Body of pancreas (tissue), 4 donors: ENCODE results near the gene CYB5A. TPM values are rescaled to one million over a fixed set of nuclear protein-coding genes. Genes with fewer than 3 reads are reported as not detected.
A peak's percentile ranks its signal among the peaks of the same experiment; 100 is the strongest.
"Not testable (repeated sequence)": the region's sequence is repeated elsewhere in the genome, so short reads cannot be mapped to it uniquely, and the experiment has no call there.

Source experiments
- ATAC-seq: fragments of 150-250 bp; one replicate; pipeline ENCODE4 v1.9.1; 2016
- DNase-seq, 4 donors: peaks; one replicate each; pipeline ENCODE4 v3.0.0-alpha.2; 2019
- H3K27ac ChIP-seq, 4 donors: fragments of 200-600 bp; sonication (generic); 1 replicate in 3 of 4; 2 replicates in 1 of 4; pipeline versions ENCODE4 v1.5.1 to v1.6.1; 2016 to 2019; ENCODE audit warnings: mild to moderate bottlenecking in 1 of 4, mixed read lengths in 1 of 4, moderate library complexity in 1 of 4
- H3K27me3 ChIP-seq, 2 donors: fragments of 200-600 bp; sonication (generic); one replicate each; pipeline ENCODE4 v1.6.0; 2016; ENCODE audit warnings: mild to moderate bottlenecking in 1 of 2
- H3K36me3 ChIP-seq, 2 donors: fragments of 200-600 bp; sonication (generic); replicated peaks in 1 of 2; 2 replicates each; pipeline ENCODE4 v1.5.1; 2016; ENCODE audit warnings: low read depth in 2 of 2; ENCODE audit not compliant: insufficient read depth in 1 of 2
- H3K4me1 ChIP-seq: fragments of 200-600 bp; sonication (generic); one replicate; pipeline ENCODE4 v1.6.0; 2016
- H3K4me3 ChIP-seq, 2 donors: fragments of 200-600 bp; sonication (generic); 1 replicate in 1 of 2; 2 replicates in 1 of 2; pipeline ENCODE4 v1.5.1; 2016 to 2019
- H3K9me3 ChIP-seq, 3 donors: fragments of 200-600 bp; sonication (generic); 1 replicate in 2 of 3; 2 replicates in 1 of 3; pipeline ENCODE4 v1.5.1; 2016
- CTCF ChIP-seq, 7 experiments: fragments of 450-650 bp in 4 of 7; fragments of 200-600 bp in 3 of 7; sonication (generic) in 3 of 7; IDR thresholded peaks; one replicate each; pipeline ENCODE4 v1.5.1; 2016 to 2019; ENCODE audit warnings: antibody characterized with exemption in 7 of 7
- POLR2A ChIP-seq, 3 donors: fragments of 450-650 bp; IDR thresholded peaks; one replicate each; pipeline ENCODE4 v1.6.1; 2016; ENCODE audit warnings: antibody characterized with exemption in 3 of 3, mild to moderate bottlenecking in 2 of 3
- WGBS, 2 donors: methylation state at CpG; one replicate each; pipeline ENCODE4 v1.1.5; 2017; 5-methylcytosine and 5-hydroxymethylcytosine counted together
- intact Hi-C: fragments of 100-400 bp; cut with DNase I; formaldehyde crosslinking; loops from one replicate; pipeline ENCODE4 v1.15.1; 2023
- total RNA-seq, 2 donors: library from RNA; depleted of rRNA; stranded (reverse); fragments of >200 nt; gene quantifications; one replicate each; pipeline ENCODE4 v1.1.0, GENCODE V29; 2016

CYB5A gene
- total RNA-seq, 2 donors from 2014 or later: 209 to 264 TPM

DNA sequence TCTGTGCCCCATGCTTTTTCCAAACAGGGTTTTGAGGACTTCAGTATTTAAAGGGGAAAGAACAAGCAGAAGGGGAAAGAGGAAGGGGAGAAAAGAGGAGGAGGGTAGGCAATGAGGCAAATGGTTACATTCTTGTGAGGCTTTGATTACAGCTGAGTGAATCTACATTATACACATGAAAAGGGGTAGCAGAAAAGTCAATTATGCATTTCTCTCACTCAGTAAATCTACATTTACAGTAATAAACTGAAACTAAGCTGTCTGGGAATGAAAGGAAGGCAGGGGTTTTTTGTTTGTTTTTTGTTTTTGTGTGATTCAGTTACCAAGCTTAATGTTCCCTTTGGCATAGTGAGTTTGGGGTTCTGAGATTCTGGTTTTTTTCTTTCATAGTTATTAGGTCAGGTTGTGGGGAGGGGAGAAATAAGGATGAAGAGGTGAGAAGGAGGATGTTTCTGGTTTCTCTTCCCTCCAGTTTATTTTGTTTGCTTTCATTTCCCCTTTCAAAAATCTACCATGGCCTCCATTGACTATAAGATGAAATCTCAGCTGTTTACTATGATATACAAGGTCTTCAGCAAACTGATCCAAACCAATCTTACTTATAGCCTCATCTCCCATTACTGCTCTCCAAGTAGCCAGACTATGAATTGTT lies 42.6 kb upstream of the CYB5A start:
- TF ChIP-seq POLR2A (IDR thresholded peaks at IDR 0.05): no peak
- no peak for TF ChIP-seq CTCF (IDR thresholded peaks at IDR 0.05)
- Histone ChIP-seq H3K27ac (no peak overlapping the region), H3K27me3 (no peaks in the 10 kb centered on the region), H3K9me3 (no peaks in the 10 kb centered on the region), H3K4me3 (no peak overlapping the region), H3K4me1 (no peaks in the 10 kb centered on the region), H3K36me3 (no peaks in the 10 kb centered on the region)
- DNase-seq (no peak), ATAC-seq (no peak)
- intact Hi-C loops: no loop called here

- H3K27ac ChIP-seq: no peak overlapping the region
- H3K36me3 ChIP-seq: no peaks in the 10 kb centered on the region
- DNase-seq: no peak
- 31 to 33% methylated on average over 1 of the region's 1 CpG for WGBS, 2 donors
- H3K4me1 ChIP-seq: no peaks in the 10 kb centered on the region
- no peaks in the 10 kb centered on the region for H3K27me3 ChIP-seq
- intact Hi-C loops: no loop called here
- TF ChIP-seq POLR2A (IDR thresholded peaks at IDR 0.05) (no peak), CTCF (IDR thresholded peaks at IDR 0.05) (no peak)
- H3K4me3 ChIP-seq: no peak overlapping the region
- no peak for ATAC-seq
- no peaks in the 10 kb centered on the region for H3K9me3 ChIP-seq
Measured at GRCh38 chr18:74333091-74333490, 41.3 kb upstream of the CYB5A start.

- TF ChIP-seq CTCF (IDR thresholded peaks at IDR 0.05) (peak in 4 of 7 experiments; percentile 27 to 36 (median 32)), POLR2A (IDR thresholded peaks at IDR 0.05) (no peak)
- no peak overlapping the region for H3K27ac ChIP-seq
- WGBS, 2 donors: 42 to 53% methylated on average over 2 of the region's 2 CpGs
- H3K36me3 ChIP-seq: no peaks in the 10 kb centered on the region
- DNase-seq: no peak
- intact Hi-C loops: no loop called here
- no peaks in the 10 kb centered on the region for H3K4me1 ChIP-seq
- H3K27me3 ChIP-seq: no peaks in the 10 kb centered on the region
- ATAC-seq: no peak
- H3K4me3 ChIP-seq: no peak overlapping the region
- no peaks in the 10 kb centered on the region for H3K9me3 ChIP-seq
Measured at GRCh38 chr18:74331404-74331803, 39.6 kb upstream of the CYB5A start.

GRCh38 chr18:74329688-74330205 lies 38.0 kb upstream of the CYB5A start:
- Histone ChIP-seq H3K36me3 (no peaks in the 10 kb centered on the region), H3K27ac (no peak overlapping the region), H3K4me3 (no peak overlapping the region), H3K4me1 (no peaks in the 10 kb centered on the region), H3K9me3 (no peaks in the 10 kb centered on the region), H3K27me3 (no peaks in the 10 kb centered on the region)
- DNase-seq: no peak
- ATAC-seq: no peak
- TF ChIP-seq CTCF (IDR thresholded peaks at IDR 0.05): no peak
- TF ChIP-seq POLR2A (IDR thresholded peaks at IDR 0.05): no peak
- intact Hi-C loops: no loop called here
- WGBS, 2 donors: 64 to 68% methylated on average over 1 of the region's 1 CpG

DNA sequence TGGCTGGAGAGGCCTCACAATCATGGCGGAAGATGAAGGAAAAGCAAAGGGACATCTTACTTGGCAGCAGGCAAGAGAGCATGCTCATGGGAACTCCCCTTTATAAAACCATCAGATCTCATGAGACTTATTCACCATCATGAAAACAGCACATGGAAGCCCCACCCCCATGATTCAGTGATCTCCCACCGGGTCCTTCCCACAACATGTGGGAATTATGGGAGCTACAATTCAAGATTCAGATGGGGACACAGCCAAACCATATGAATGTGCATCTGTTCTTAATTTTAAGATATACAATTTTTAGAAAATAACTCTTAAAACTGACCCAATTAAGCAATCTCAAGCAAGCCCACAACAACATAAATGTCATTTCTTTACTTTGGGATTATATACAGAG lies 36.4 kb upstream of the CYB5A start:
- intact Hi-C loops: no loop called here
- no peak overlapping the region for H3K4me3 ChIP-seq
- no peaks in the 10 kb centered on the region for H3K4me1 ChIP-seq
- no peaks in the 10 kb centered on the region for H3K36me3 ChIP-seq
- no peaks in the 10 kb centered on the region for H3K27me3 ChIP-seq
- ATAC-seq: no peak
- H3K27ac ChIP-seq: no peak overlapping the region
- no peak for TF ChIP-seq POLR2A (IDR thresholded peaks at IDR 0.05)
- H3K9me3 ChIP-seq: no peaks in the 10 kb centered on the region
- 87 to 90% methylated on average over 2 of the region's 2 CpGs for WGBS, 2 donors
- DNase-seq: no peak

DNA sequence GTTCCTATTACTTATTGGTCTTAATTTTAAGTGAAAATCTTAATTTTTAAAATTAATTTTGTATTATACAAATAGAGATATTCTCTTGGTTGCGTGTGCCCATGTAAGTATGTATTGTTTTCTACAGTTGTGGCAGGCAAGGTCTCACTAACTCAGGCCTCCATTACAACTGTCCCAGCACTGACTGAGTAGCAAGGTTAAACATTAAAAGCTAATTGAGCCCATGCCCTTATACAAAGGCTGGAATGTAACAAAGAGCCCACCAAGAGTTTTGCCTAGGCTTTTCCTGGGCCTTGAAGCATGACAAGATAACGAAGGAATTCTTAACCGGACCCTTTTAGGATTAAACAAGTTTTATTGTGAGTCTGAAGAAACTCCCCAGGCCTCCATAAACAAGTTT lies 35.0 kb upstream of the CYB5A start:
- intact Hi-C loops, ATAC-seq, H3K27me3 ChIP-seq, DNase-seq, H3K9me3 ChIP-seq, H3K4me1 ChIP-seq, H3K36me3 ChIP-seq, H3K4me3 ChIP-seq, H3K27ac ChIP-seq: not testable (repeated sequence)
- WGBS, 2 donors: 91 to 92% methylated on average over 3 of the region's 3 CpGs
